Measurements from ENCODE around the gene GRID1.
"Not testable (repeated sequence)": the region's sequence is repeated elsewhere in the genome, so short reads cannot be mapped to it uniquely, and the experiment has no call there.

- TF ChIP-seq CTCF (IDR thresholded peaks at IDR 0.05); ZFX (IDR thresholded peaks at IDR 0.05; ENCODE audit: borderline replicate concordance): not testable (repeated sequence)
Measured at GRCh38 chr10:86076497-86076896, 290.1 kb downstream of the GRID1 start.

Measured in 22Rv1 (cell line).